Measurements from ENCODE around the gene RSRC1.

GRCh38 chr3:158181096-158181495 lies 71.2 kb downstream of the RSRC1 start:
- TF ChIP-seq CTCF (IDR thresholded peaks at IDR 0.05; ENCODE audit: low read depth, low read length) (no peak), EZH2phosphoT487 (IDR thresholded peaks at IDR 0.05; ENCODE audit: low read depth) (no peak)
